Kidney epithelial cell (primary cell): ENCODE data around the gene PSMB2. TPM values are rescaled to one million over a fixed set of nuclear protein-coding genes. Genes with fewer than 3 reads are reported as not detected.

Source experiments
- DNase-seq: peaks from one replicate; pipeline ENCODE4 v3.0.0-alpha.2; 2010; ENCODE audit warnings: low read depth
- H3K27me3 ChIP-seq: 2 replicates; pipeline ENCODE4 v1.6.0; 2011; ENCODE audit warnings: low read length; ENCODE audit not compliant: control insufficient read depth, insufficient read depth
- H3K36me3 ChIP-seq: 2 replicates; pipeline ENCODE4 v1.5.1; 2011; ENCODE audit warnings: low read length; ENCODE audit not compliant: control insufficient read depth, insufficient read depth
- H3K4me3 ChIP-seq: 2 replicates; pipeline ENCODE4 v1.5.1; 2011; ENCODE audit warnings: low read depth, mild to moderate bottlenecking, control low read depth, low read length
- total RNA-seq: library from RNA; depleted of rRNA; stranded (reverse); fragments of >200 nt; gene quantifications from 2 replicates; pipeline ENCODE4 v1.2.3, GENCODE V29; 2015
- TF ChIP-seq, protein P1 (sequence below): IDR thresholded peaks from 2 replicates; pipeline ENCODE4 v1.5.1; 2011; ENCODE audit warnings: mild to moderate bottlenecking, moderate library complexity, low read length, control low read depth, inconsistent platforms; ENCODE audit not compliant: insufficient read depth, poor library complexity, severe bottlenecking

The PSMB2 gene
- total RNA-seq, 1 donor from 2014 or later: 75.4 TPM

- Histone ChIP-seq H3K4me3 (peak overlapping the region; percentile 80), H3K27me3 (no peaks in the 10 kb centered on the region), H3K36me3 (no peaks in the 10 kb centered on the region)
- no peak for DNase-seq
- TF ChIP-seq, protein P1, sequence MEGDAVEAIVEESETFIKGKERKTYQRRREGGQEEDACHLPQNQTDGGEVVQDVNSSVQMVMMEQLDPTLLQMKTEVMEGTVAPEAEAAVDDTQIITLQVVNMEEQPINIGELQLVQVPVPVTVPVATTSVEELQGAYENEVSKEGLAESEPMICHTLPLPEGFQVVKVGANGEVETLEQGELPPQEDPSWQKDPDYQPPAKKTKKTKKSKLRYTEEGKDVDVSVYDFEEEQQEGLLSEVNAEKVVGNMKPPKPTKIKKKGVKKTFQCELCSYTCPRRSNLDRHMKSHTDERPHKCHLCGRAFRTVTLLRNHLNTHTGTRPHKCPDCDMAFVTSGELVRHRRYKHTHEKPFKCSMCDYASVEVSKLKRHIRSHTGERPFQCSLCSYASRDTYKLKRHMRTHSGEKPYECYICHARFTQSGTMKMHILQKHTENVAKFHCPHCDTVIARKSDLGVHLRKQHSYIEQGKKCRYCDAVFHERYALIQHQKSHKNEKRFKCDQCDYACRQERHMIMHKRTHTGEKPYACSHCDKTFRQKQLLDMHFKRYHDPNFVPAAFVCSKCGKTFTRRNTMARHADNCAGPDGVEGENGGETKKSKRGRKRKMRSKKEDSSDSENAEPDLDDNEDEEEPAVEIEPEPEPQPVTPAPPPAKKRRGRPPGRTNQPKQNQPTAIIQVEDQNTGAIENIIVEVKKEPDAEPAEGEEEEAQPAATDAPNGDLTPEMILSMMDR: no peak
Measured at GRCh38 chr1:35556484-35557117, 84.7 kb downstream of the PSMB2 start.

DNA sequence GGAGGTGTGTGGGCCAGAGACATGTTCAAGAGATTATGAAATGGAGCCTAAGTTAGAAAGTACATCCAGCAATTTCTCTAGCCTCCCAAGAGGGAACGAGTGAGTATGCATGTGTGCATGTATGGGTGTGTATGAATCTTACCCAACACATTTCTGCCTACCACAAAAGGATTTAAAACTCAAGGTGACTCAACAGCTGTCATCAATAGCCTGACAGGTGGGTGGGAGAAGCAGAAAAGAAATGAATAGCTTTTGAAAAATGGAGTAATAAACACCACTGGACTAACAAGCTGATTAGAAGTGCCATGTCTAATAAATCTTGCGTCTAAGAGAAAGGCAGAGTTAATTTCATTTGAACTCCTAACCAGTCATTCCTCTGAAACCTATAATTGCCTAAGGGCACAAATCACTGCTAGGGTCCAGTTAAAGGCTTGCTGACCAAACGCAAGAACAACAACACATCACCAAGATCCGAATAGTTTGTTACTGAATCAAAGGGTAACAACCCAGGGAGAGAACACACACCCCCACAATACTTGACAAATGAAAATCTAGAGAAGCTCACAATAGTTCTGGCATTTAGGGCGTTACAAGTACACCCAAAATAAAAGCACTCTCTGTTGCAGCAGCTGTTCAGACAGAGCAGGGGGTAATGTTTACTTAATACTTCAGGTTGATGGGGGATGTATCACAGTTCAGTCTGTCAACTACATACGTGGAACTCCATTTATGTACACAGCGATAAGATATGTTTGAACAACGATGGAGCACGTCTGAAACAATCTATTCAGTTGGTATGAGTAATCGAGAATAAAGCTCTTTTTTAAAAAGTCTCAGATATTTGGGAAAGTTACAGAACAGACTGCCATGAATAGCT is 85.5 kb downstream of the PSMB2 start:
- H3K36me3 ChIP-seq: no peaks in the 10 kb centered on the region
- H3K4me3 ChIP-seq: peak overlapping the region; percentile 80
- TF ChIP-seq, protein P1: no peak
- DNase-seq: no peak
- no peaks in the 10 kb centered on the region for H3K27me3 ChIP-seq

DNA sequence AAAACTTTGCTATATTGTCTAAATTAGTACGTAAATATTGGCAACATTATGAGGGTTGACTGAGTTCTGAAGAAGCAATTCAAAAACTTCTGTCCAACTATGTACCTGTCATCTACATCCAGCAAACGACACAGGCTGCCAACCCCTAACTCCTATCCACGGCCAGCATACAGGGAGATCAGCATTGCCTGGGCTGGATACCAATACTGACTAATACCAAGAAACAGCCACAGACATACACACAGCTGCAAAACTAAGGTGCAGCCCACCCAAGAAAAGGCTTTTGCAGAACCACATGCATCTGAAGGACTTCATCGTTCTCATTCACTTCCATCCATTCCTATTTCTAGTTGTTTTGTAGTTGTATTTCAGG is 86.1 kb downstream of the PSMB2 start:
- Histone ChIP-seq H3K4me3 (no peak overlapping the region), H3K27me3 (no peaks in the 10 kb centered on the region), H3K36me3 (no peaks in the 10 kb centered on the region)
- TF ChIP-seq, protein P1: no peak
- DNase-seq: no peak

GRCh38 chr1:35554266-35555211 is 86.8 kb downstream of the PSMB2 start:
- Histone ChIP-seq H3K27me3 (no peaks in the 10 kb centered on the region), H3K4me3 (no peak overlapping the region), H3K36me3 (no peaks in the 10 kb centered on the region)
- DNase-seq: no peak
- TF ChIP-seq, protein P1: no peak

- Histone ChIP-seq H3K4me3 (no peak overlapping the region), H3K36me3 (no peaks in the 10 kb centered on the region), H3K27me3 (no peaks in the 10 kb centered on the region)
- TF ChIP-seq, protein P1: no peak
- DNase-seq: no peak
Measured at GRCh38 chr1:35553851-35554250, 87.5 kb downstream of the PSMB2 start.

Other genes starting within 250 kb of the PSMB2 start
- gene KIAA0319L, start 84.1 kb downstream of the PSMB2 start, total RNA-seq: 60.5 and 76.7 TPM in 2 replicates
- gene NCDN, start 83.7 kb downstream of the PSMB2 start, total RNA-seq: 24.5 and 30.0 TPM in 2 replicates
- gene TFAP2E, start 68.2 kb downstream of the PSMB2 start, total RNA-seq: 0.67 and 0.75 TPM in 2 replicates
- gene C1orf216, start 77.4 kb upstream of the PSMB2 start, total RNA-seq: 6.0 and 9.2 TPM in 2 replicates
- gene CLSPN, start 128.5 kb upstream of the PSMB2 start, total RNA-seq: 3.6 and 4.1 TPM in 2 replicates
- gene AGO4, start 166.5 kb upstream of the PSMB2 start, total RNA-seq: 14.0 and 14.2 TPM in 2 replicates
- gene AGO1, start 241.7 kb upstream of the PSMB2 start, total RNA-seq: 21.9 and 24.1 TPM in 2 replicates